OCI-LY3 (cell line): ENCODE data around the gene RNF121.

Experiments used
- CTCF ChIP-seq: fragments of 200-600, 300-600 bp; sonication (generic); IDR thresholded peaks from 2 replicates; pipeline ENCODE4 v1.5.1; 2014; ENCODE audit warnings: antibody characterized with exemption, low read length, low read depth
- EZH2phosphoT487 ChIP-seq: fragments of 200-600 bp; shearing (Covaris generic); IDR thresholded peaks from 2 replicates; pipeline ENCODE4 v1.6.1; 2018; ENCODE audit warnings: antibody characterized with exemption, mixed run types, low read depth

GRCh38 chr11:71995726-71996291, 67.0 kb downstream of the RNF121 start:
- TF ChIP-seq CTCF, result no peak
- no peak for TF ChIP-seq EZH2phosphoT487
